HG03196 (cell line): ENCODE data around the gene ELAVL1.

ENCODE experiments used
- ATAC-seq: cut with Tn5 transposase; IDR thresholded peaks from one replicate; pipeline ENCODE4 v1.9.1; 2021; ENCODE audit not compliant: unreplicated experiment

Gene ELAVL1

DNA sequence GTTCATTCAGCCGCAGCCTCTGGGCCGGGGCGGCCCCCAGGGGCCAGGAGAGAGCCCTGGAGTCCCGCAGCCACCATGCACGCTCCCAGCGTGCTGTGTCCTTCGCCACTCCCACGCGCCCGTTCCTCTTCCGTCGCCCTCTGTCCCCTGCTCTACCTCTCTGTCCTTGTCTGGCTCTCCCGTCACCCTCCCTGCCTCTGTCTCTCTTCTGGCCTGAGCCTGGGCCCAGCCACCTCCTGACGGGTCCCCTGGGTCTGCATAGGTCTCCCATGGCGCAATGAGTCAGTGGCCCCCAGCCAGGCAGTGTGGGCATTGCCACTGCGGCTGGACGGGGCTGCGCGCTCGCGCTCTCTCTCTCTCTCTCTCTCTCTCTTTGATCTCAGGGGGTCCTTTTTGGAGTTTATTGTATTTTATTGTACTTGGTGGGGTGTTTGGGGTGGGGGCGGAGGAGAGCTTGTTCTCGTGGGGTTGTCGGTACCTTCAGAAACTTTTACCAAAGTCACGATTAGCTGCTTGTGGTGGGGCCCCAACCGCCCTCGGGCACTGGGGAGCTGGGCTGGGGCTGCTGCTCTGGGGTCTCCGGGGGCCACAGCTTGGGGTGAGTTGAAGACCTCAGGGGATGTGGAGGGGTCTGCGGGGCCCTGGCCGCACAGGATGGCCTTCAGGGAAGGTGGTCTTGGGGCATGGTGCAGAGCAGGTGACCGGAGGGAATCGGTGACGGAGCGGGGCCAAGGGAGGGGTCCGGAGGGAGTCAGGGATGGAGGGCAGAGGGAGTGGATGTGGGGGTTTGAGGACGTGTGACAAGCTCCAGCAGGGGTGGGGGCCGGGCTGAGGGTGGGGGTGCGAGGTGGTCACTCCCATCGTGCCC lies 92.5 kb downstream of the ELAVL1 start:
- no peak for ATAC-seq

DNA sequence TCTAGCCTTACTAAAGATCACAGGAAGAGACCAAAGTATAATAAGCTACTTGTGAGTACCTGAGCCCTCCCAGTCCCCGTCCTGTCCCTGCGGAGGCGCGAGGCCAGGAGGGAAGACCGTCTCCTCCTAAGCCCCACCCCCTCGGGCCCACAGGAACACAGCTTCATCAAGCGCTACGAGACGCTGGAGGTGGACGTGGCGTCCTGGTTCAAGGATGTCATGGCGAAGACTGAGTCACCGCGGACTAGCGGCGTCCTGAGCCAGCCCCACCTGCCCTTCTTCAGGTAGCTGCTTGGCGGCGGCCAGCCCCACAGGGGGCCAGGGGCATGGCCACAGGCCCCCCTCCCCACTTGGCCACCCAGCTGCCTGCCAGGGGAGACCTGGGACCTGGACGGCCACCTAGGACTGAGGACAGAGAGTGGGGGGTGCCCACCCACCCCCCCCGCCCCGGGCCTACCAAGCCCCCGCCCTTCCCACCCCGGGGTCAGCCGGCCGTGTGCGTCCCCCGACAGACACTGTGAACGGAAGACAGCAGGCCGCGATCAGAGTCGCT lies 93.2 kb downstream of the ELAVL1 start:
- no peak for ATAC-seq

DNA sequence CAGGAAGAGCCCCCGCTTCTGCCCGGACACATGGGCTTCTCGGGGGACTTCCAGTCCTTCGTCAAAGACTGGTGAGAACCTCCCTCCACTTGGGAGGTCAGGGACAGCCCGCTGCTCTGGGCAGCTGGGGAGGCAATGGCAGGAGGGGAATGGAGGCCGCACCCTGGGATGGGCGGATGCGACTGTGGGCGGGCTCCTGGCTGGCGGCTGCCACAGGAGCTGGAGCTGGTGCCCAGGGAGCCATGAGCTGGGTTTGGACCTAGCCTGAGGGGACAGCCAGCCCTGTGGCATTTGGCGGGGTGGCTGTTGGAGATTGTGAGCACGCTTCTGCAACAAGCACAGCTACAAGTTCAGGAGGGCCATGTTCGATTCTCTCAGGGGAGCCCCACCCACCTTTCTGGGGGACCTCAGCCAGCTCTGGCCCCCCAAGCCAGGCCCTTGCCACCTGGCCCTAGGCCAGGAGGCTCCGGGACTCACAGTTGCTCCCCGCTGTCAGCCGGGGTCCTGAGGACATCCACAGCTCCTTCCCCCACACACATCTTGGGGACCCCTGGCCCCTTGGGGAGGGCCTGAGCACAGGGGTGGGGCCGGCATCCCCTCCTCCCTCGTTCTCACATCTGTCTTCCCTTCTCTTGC lies 93.8 kb downstream of the ELAVL1 start:
- no peak for ATAC-seq

- no peak for ATAC-seq
These were observed 94.9 kb downstream of the ELAVL1 start for GRCh38 chr19:7910321-7911161.

DNA sequence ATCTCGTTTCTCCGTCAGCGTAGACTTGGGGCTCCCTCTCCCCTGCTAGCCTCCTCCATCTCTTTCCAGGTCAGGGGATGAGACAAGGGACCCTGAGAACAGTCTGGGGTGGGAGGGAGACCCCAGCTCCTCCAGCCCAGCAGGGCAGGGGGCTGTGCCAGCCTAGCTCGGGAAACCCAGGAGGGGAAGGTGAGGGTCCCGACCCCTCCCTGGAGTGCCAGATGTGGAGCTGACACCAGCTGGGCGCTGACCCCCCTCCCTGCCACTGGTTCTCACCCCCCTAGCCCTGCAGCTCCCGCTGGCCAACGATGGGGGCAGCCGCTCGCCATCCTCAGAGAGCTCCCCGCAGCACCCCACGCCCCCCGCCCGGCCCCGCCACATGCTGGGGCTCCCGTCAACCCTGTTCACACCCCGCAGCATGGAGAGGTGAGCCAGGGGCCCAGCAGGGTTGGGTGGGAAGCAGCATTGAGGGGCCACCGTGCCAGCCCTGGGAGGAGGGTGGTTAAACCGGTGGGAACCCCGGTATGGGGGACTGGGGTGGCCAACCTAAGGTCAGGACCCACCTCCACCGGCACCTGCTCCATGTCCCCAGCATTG lies 95.9 kb downstream of the ELAVL1 start:
- no peak for ATAC-seq

DNA sequence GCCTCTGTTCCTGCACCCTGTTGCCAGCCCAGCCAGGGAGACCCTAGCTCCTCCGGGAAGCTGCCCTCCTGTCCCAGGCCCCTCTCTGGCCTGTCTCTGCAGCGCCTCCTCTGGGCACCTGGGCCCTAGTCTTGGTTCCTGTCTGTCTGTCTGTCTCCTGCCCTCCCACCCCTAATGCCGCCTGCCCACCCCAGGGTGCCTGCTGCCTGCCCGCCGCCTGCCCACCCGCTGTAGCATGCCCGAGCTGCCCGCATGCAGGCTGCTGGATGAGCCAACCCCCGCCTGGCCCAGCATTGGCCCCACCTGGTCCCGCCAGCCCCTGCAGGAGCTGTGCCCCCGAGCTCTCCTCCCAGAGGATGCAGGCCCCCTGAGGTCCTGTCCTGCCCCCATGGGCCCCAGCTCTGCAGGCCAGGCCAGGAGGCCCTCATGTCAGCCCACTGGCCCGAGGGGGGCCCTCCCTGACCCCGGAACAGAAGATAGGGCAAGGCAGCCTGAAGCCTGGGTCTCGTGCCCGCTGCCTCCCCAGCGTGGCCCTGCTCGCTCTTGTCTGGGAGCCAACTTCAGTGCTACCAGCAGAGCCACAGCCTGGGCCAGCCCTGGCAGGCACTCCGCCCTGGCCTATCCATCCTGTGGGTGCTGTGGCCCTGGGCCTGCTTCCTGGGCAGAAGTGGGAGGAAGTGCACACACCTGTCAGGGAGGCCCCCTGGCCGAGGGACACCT lies 96.5 kb downstream of the ELAVL1 start:
- ATAC-seq: no peak
